Type B pancreatic cell (in vitro differentiated cells): ENCODE data around the gene RTN3. TPM values are rescaled to one million over a fixed set of nuclear protein-coding genes. Genes with fewer than 3 reads are reported as not detected.

ENCODE experiments used
- DNase-seq: peaks from one replicate; pipeline ENCODE4 v3.0.0; 2021; ENCODE audit warnings: mixed read lengths; ENCODE audit not compliant: unreplicated experiment; ENCODE audit errors: extremely low spot score
- H3K27ac Mint-ChIP-seq: 2 replicates; pipeline ENCODE4 v1.8.0; 2021; ENCODE audit warnings: mild to moderate bottlenecking, mixed read lengths
- H3K27me3 Mint-ChIP-seq: 2 replicates; pipeline ENCODE4 v1.8.0; 2021; ENCODE audit warnings: mixed read lengths
- H3K36me3 Mint-ChIP-seq: 2 replicates; pipeline ENCODE4 v1.8.0; 2021; ENCODE audit warnings: mixed read lengths
- H3K4me1 Mint-ChIP-seq: one replicate; pipeline ENCODE4 v1.8.0; 2021; ENCODE audit warnings: mixed read lengths; ENCODE audit not compliant: unreplicated experiment
- H3K4me3 Mint-ChIP-seq: 2 replicates; pipeline ENCODE4 v1.8.0; 2021; ENCODE audit warnings: mild to moderate bottlenecking, mixed read lengths
- H3K9me3 Mint-ChIP-seq: 2 replicates; pipeline ENCODE4 v1.8.0; 2021; ENCODE audit warnings: mixed read lengths
- total RNA-seq: library from RNA; stranded (reverse); gene quantifications from 2 replicates; pipeline ENCODE4 v1.2.1, GENCODE V29; 2021; ENCODE audit warnings: low replicate concordance
- TF ChIP-seq, protein P1 (sequence below): fragments of 200-600 bp; sonication (generic); conservative IDR thresholded peaks from 2 replicates; pipeline ENCODE4 v1.5.0; 2021; ENCODE audit warnings: antibody characterized with exemption, mild to moderate bottlenecking

RTN3 gene
- total RNA-seq, 1 donor from 2014 or later, result 95.0 TPM

DNA sequence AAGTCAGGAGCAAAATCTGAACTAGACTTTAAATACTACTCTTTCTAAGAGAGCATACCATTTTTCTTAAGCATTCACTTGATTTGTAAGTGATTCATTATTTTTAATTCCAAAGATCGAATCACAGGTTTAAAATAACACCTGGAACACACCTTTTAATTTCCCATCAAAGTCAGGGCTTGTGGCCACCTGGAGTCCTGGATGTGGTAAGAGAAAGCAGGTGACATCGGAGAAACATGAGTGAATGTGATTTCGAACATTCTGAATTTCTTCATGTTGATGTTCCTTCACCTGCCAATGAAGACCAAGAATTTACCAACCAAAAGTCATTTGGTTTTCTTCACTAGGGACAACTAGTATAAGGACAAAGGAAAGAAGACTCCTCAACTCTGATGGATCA, 38.1 kb upstream of the RTN3 start:
- peaks cover 37% of the 10 kb centered on the region for H3K36me3 Mint-ChIP-seq
- no peaks in the 10 kb centered on the region for H3K9me3 Mint-ChIP-seq
- H3K27me3 Mint-ChIP-seq, result no peaks in the 10 kb centered on the region
- DNase-seq, result no peak
- TF ChIP-seq, protein P1, sequence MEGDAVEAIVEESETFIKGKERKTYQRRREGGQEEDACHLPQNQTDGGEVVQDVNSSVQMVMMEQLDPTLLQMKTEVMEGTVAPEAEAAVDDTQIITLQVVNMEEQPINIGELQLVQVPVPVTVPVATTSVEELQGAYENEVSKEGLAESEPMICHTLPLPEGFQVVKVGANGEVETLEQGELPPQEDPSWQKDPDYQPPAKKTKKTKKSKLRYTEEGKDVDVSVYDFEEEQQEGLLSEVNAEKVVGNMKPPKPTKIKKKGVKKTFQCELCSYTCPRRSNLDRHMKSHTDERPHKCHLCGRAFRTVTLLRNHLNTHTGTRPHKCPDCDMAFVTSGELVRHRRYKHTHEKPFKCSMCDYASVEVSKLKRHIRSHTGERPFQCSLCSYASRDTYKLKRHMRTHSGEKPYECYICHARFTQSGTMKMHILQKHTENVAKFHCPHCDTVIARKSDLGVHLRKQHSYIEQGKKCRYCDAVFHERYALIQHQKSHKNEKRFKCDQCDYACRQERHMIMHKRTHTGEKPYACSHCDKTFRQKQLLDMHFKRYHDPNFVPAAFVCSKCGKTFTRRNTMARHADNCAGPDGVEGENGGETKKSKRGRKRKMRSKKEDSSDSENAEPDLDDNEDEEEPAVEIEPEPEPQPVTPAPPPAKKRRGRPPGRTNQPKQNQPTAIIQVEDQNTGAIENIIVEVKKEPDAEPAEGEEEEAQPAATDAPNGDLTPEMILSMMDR, result no peak
- H3K4me1 Mint-ChIP-seq, result peaks cover 4% of the 10 kb centered on the region
- H3K4me3 Mint-ChIP-seq, result no peak overlapping the region
- H3K27ac Mint-ChIP-seq, result no peak overlapping the region

DNA sequence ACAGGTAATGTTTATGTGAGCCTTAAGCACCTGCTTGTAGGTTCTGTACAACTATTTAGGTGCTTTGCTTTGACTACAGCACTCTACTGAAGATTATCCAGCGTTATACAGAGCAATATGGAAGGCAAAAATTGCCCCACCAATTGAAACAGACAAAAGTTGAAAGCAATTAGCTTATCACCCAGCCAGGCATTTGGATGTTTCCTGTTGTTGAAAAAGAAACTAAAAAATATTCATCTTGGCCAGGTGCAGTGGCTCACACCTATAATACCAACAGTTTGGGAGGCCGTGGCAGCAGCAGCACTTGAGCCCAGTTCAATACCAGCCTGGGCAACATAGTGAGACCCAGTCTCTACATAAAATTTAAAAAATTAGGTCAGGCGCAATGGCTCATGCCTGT, 28.6 kb upstream of the RTN3 start:
- Mint-ChIP-seq H3K9me3 (no peaks in the 10 kb centered on the region), H3K4me3 (no peak overlapping the region), H3K4me1 (no peaks in the 10 kb centered on the region), H3K36me3 (peaks cover 28% of the 10 kb centered on the region), H3K27me3 (no peaks in the 10 kb centered on the region), H3K27ac (no peak overlapping the region)
- no peak for DNase-seq
- TF ChIP-seq, protein P1, result no peak

DNA sequence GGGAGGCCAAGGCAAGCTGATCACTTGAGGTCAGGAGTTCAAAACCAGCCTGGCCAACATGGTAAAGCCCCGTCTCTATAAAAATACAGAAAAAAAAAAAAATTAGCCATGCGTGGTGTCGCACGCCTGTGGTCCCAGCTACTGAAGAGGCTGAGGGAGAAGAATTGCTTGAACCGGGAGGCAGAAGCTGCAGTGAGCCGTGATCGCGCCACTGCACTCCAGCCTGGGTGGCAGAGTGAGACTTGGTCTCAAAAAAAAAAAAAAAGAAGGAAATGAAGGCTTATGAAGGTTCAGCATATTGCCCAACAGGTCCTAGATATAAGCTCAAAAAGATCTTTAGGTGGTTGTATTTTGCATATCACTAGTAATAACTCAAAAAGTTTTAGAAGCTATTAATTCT, 20.3 kb upstream of the RTN3 start:
- no peaks in the 10 kb centered on the region for H3K9me3 Mint-ChIP-seq
- H3K27ac Mint-ChIP-seq, result no peak overlapping the region
- TF ChIP-seq, protein P1, result no peak
- no peak overlapping the region for H3K4me3 Mint-ChIP-seq
- H3K36me3 Mint-ChIP-seq, result peaks cover 4% of the 10 kb centered on the region
- no peaks in the 10 kb centered on the region for H3K27me3 Mint-ChIP-seq
- H3K4me1 Mint-ChIP-seq, result peaks cover 9% of the 10 kb centered on the region
- no peak for DNase-seq

DNA sequence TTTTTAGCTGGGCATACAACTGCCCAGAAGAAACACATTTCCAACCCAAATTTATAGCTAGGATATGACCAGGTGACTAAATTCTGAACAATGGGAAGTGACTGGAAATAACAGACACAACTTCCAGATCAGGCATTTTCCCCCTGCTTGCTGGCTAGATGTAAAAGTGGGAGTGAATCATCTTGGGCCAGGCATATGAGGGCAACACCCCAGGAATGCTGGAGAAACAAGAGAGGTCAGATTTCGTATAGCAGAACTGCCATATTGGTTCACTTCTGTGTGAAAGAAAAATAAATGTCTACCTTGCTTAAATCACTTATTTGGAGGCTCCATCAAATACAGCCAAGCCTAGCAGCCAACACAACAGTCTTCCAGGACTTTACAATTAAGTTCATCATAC, 17.5 kb upstream of the RTN3 start:
- no peak overlapping the region for H3K27ac Mint-ChIP-seq
- DNase-seq, result no peak
- H3K4me1 Mint-ChIP-seq, result peaks cover 18% of the 10 kb centered on the region
- no peaks in the 10 kb centered on the region for H3K9me3 Mint-ChIP-seq
- H3K4me3 Mint-ChIP-seq, result no peak overlapping the region
- no peaks in the 10 kb centered on the region for H3K36me3 Mint-ChIP-seq
- H3K27me3 Mint-ChIP-seq, result no peaks in the 10 kb centered on the region
- TF ChIP-seq, protein P1, result no peak

DNA sequence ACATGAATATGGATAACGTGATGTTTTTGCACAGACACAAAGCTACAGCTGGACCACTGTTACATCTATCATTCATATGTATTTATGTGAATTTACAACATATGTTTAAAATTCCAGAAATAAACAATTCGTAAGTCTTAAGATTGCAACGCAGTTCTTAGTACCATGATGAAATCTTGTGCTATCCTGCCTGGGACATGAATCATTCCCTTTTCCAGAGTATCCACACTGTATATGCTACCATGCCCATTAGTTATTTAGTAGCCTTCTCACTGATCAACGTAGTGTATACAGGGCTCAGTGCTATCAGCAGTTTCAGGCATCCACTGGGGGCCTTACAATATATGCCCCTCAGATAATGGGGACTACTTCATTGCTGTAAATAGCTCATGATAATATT, 14.4 kb upstream of the RTN3 start:
- no peak overlapping the region for H3K27ac Mint-ChIP-seq
- H3K4me1 Mint-ChIP-seq, result peaks cover 22% of the 10 kb centered on the region
- no peak for DNase-seq
- H3K36me3 Mint-ChIP-seq, result peaks cover 3% of the 10 kb centered on the region
- H3K9me3 Mint-ChIP-seq, result no peaks in the 10 kb centered on the region
- TF ChIP-seq, protein P1, result no peak
- no peak overlapping the region for H3K4me3 Mint-ChIP-seq
- H3K27me3 Mint-ChIP-seq, result no peaks in the 10 kb centered on the region
